Osteoblast (primary cell): ENCODE measurements around the gene PUS3. TPM values are rescaled to one million over a fixed set of nuclear protein-coding genes. Genes with fewer than 3 reads are reported as not detected.
"Not testable (repeated sequence)": the region's sequence is repeated elsewhere in the genome, so short reads cannot be mapped to it uniquely, and the experiment has no call there.

Source experiments
- DNase-seq: peaks from one replicate; pipeline ENCODE4 v3.0.0; 2011; ENCODE audit warnings: low spot score, mixed read lengths; ENCODE audit not compliant: insufficient read length; ENCODE audit errors: missing footprints
- H2AFZ ChIP-seq: 2 replicates; pipeline ENCODE4 v1.6.0; 2011; ENCODE audit warnings: mild to moderate bottlenecking, low read length
- H3K27ac ChIP-seq: 2 replicates; pipeline ENCODE4 v1.5.1; 2011; ENCODE audit warnings: mild to moderate bottlenecking, low read depth, low read length, moderate library complexity
- H3K27me3 ChIP-seq: 2 replicates; pipeline ENCODE4 v1.6.0; 2012; ENCODE audit warnings: mild to moderate bottlenecking, control low read depth, inconsistent platforms, low read length, moderate library complexity; ENCODE audit not compliant: insufficient read depth
- H3K36me3 ChIP-seq: 2 replicates; pipeline ENCODE4 v1.5.1; 2011; ENCODE audit warnings: mild to moderate bottlenecking, low read length, control low read depth, moderate library complexity; ENCODE audit not compliant: insufficient read depth
- H3K4me1 ChIP-seq: 2 replicates; pipeline ENCODE4 v1.5.1; 2011; ENCODE audit warnings: mild to moderate bottlenecking, low read length, control low read depth, moderate library complexity; ENCODE audit not compliant: insufficient read depth
- H3K4me2 ChIP-seq: 2 replicates; pipeline ENCODE4 v1.6.0; 2011; ENCODE audit warnings: mild to moderate bottlenecking, low read length; ENCODE audit not compliant: insufficient read depth
- H3K4me3 ChIP-seq: fragments of 200-600 bp; sonication (generic); 3 replicates; pipeline ENCODE4 v1.5.1; 2012; ENCODE audit warnings: mild to moderate bottlenecking, low read length, inconsistent platforms; ENCODE audit not compliant: insufficient read depth
- H3K79me2 ChIP-seq: 2 replicates; pipeline ENCODE4 v1.6.0; 2012; ENCODE audit warnings: mild to moderate bottlenecking, low read length, control low read depth, inconsistent platforms; ENCODE audit not compliant: insufficient read depth
- H3K9me3 ChIP-seq: 2 replicates; pipeline ENCODE4 v1.5.1; 2011; ENCODE audit warnings: low read depth, low read length, control low read depth
- H4K20me1 ChIP-seq: 2 replicates; pipeline ENCODE4 v1.6.0; 2012; ENCODE audit warnings: mild to moderate bottlenecking, low read length, control low read depth; ENCODE audit not compliant: insufficient read depth
- total RNA-seq: library from RNA; depleted of rRNA; stranded (reverse); fragments of >200 nt; gene quantifications from 2 replicates; pipeline ENCODE4 v1.2.3, GENCODE V29; 2012
- TF ChIP-seq, protein P1 (sequence below): IDR thresholded peaks from 2 replicates; pipeline ENCODE4 v1.5.1; 2011; ENCODE audit warnings: mild to moderate bottlenecking, low read depth, low read length, moderate library complexity; ENCODE audit errors: extremely low read depth

The PUS3 gene
- total RNA-seq, 1 donor = 14.1 TPM

DNA sequence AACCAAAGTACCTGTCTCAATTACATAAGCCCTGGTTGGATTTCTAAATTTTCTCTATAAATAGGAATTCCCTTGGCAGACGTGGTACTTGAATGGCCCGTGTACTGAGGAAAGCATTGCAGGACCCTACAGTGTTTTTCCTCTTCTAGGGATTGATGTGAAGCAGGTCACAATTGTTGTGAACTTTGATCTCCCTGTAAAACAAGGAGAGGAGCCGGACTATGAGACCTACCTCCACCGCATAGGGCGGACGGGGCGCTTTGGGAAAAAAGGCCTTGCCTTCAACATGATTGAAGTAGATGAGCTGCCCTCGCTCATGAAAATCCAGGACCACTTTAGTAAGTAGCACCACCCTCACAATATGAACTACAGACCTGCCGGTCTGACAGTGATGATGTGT, 18.0 kb upstream of the PUS3 start:
- TF ChIP-seq, protein P1, sequence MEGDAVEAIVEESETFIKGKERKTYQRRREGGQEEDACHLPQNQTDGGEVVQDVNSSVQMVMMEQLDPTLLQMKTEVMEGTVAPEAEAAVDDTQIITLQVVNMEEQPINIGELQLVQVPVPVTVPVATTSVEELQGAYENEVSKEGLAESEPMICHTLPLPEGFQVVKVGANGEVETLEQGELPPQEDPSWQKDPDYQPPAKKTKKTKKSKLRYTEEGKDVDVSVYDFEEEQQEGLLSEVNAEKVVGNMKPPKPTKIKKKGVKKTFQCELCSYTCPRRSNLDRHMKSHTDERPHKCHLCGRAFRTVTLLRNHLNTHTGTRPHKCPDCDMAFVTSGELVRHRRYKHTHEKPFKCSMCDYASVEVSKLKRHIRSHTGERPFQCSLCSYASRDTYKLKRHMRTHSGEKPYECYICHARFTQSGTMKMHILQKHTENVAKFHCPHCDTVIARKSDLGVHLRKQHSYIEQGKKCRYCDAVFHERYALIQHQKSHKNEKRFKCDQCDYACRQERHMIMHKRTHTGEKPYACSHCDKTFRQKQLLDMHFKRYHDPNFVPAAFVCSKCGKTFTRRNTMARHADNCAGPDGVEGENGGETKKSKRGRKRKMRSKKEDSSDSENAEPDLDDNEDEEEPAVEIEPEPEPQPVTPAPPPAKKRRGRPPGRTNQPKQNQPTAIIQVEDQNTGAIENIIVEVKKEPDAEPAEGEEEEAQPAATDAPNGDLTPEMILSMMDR = no peak
- H4K20me1 ChIP-seq = no peaks in the 10 kb centered on the region
- no peak overlapping the region for H3K27ac ChIP-seq
- H3K36me3 ChIP-seq = no peaks in the 10 kb centered on the region
- no peaks in the 10 kb centered on the region for H3K9me3 ChIP-seq
- no peak overlapping the region for H3K4me3 ChIP-seq
- no peak for DNase-seq
- no peaks in the 10 kb centered on the region for H3K4me1 ChIP-seq
- no peaks in the 10 kb centered on the region for H3K79me2 ChIP-seq
- H3K27me3 ChIP-seq = peaks cover 52% of the 10 kb centered on the region
- H2AFZ ChIP-seq = no peak overlapping the region
- no peak overlapping the region for H3K4me2 ChIP-seq

DNA sequence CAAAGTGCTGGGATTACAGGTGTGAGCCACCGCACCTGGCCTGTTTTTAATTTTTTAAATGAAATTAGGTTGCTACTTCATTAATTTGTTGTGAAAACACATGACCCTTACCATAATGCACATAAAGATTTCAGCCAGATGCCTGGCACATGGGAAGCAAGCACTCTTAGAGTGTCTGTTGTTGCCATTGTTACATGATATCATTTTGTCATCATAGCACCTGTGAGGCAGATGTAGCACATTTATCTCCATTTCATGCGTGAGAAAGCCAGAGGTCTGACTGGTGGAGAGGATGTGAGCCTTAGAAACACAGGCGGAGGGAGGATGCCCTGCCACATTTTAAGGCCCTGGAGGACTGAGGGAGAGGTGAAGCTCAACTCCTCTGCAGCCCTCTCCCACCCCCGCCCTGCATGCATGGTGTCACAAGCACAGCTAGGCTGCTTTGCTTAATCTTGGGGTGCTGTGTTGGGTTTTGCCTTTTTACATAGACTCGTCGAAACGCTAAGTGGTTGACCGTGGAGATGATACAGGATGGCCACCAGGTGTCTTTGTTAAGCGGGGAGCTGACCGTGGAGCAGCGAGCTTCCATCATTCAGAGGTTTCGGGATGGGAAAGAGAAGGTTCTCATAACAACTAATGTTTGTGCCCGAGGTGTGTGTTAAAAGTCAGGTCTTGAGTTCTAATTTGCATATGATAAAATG, 15.3 kb upstream of the PUS3 start:
- TF ChIP-seq, protein P1 = no peak

DNA sequence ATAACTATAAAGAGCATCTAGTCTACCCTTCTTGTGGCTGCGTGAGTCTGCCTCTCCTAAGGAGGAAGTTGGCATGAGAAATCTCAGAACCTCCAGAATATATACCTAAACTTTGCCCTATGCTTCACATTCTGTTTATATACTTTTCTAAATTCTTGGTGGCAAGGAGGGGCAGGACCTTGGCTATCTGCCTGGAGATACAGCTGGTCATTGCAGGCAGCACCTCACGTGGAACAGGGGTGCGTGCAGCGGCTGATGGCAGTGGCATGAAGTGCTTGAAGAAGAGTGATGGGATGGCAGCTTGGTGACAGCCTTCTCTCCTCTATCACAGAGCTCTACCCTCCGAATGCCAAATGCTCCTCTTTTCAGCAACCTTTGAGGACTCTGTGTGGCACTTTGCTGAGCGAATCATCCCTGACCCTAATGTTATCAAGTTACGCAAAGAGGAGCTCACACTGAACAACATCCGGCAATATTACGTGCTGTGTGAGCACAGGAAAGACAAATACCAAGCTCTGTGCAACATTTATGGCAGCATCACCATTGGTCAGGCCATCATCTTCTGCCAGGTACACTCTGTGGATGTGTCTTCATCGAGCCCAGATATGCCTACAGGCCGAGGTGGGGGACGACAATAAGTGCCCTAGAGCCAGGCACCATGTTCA, 13.8 kb upstream of the PUS3 start:
- H3K4me2 ChIP-seq = no peak overlapping the region
- H4K20me1 ChIP-seq = no peaks in the 10 kb centered on the region
- H2AFZ ChIP-seq = no peak overlapping the region
- H3K27ac ChIP-seq = no peak overlapping the region
- peaks cover 53% of the 10 kb centered on the region for H3K27me3 ChIP-seq
- no peaks in the 10 kb centered on the region for H3K4me1 ChIP-seq
- no peak overlapping the region for H3K4me3 ChIP-seq
- no peaks in the 10 kb centered on the region for H3K9me3 ChIP-seq
- H3K36me3 ChIP-seq = no peaks in the 10 kb centered on the region
- TF ChIP-seq, protein P1 = no peak
- no peak for DNase-seq
- no peaks in the 10 kb centered on the region for H3K79me2 ChIP-seq

More for the DNA sequence above, 15.3 kb upstream of the PUS3 start:
- Histone ChIP-seq H3K4me3 (no peak overlapping the region), H3K27me3 (peaks cover 51% of the 10 kb centered on the region), H3K27ac (no peak overlapping the region), H3K4me2 (no peak overlapping the region), H3K4me1 (no peaks in the 10 kb centered on the region), H2AFZ (no peak overlapping the region), H4K20me1 (no peaks in the 10 kb centered on the region), H3K79me2 (no peaks in the 10 kb centered on the region), H3K36me3 (no peaks in the 10 kb centered on the region), H3K9me3 (no peaks in the 10 kb centered on the region)
- DNase-seq = no peak

DNA sequence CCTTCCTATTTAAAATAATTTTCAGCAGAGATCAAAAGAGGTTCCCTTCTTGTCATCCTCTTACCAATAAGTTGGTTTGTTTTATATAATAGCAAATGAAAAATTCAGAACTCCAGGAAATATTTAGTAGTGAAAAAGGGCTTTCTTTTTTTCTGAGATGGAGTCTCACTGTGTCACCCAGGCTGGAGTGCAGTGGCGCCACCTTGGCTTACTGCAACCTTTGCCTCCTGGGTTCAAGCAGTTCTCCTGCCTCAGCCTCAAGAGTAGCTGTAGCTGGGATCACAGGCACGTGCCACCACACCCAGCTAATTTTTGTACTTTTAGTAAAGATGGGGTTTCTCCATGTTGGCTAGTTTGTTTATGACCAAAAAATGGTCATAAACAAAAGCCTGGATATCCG, 11.6 kb upstream of the PUS3 start:
- H3K9me3 ChIP-seq, H3K79me2 ChIP-seq, H3K4me3 ChIP-seq, DNase-seq, H2AFZ ChIP-seq, H3K4me2 ChIP-seq, H4K20me1 ChIP-seq, H3K27ac ChIP-seq, H3K4me1 ChIP-seq, H3K36me3 ChIP-seq: not testable (repeated sequence)
- peaks cover 60% of the 10 kb centered on the region for H3K27me3 ChIP-seq
